DND-41 (cell line): ENCODE data around the gene CMSS1.

ENCODE experiments used
- ATAC-seq: fragments of 200-7000 bp; cut with Tn5 transposase; 3 replicates; pipeline ENCODE4 v1.9.1; 2021; ENCODE audit warnings: low read depth; ENCODE audit not compliant: insufficient read depth
- DNase-seq: peaks from one replicate; pipeline ENCODE4 v3.0.0-alpha.2; 2020
- H2AFZ ChIP-seq: 2 replicates; pipeline ENCODE4 v1.6.0; 2012; ENCODE audit warnings: low read depth, low read length
- H3K27ac ChIP-seq: 2 replicates; pipeline ENCODE4 v1.5.1; 2012; ENCODE audit warnings: low read length, inconsistent platforms
- H3K27me3 ChIP-seq: fragments of 200-600 bp; sonication (generic); 2 replicates; pipeline ENCODE4 v1.6.0; 2012; ENCODE audit warnings: low read length, mild to moderate bottlenecking, inconsistent platforms; ENCODE audit not compliant: insufficient read depth, poor library complexity
- H3K36me3 ChIP-seq: 2 replicates; pipeline ENCODE4 v1.5.1; 2012; ENCODE audit warnings: low read length, inconsistent platforms; ENCODE audit not compliant: insufficient read depth
- H3K4me1 ChIP-seq: 2 replicates; pipeline ENCODE4 v1.5.1; 2012; ENCODE audit warnings: mild to moderate bottlenecking, low read length; ENCODE audit not compliant: insufficient read depth
- H3K4me2 ChIP-seq: 2 replicates; pipeline ENCODE4 v1.6.0; 2012; ENCODE audit warnings: mild to moderate bottlenecking, moderate library complexity, low read length, inconsistent platforms; ENCODE audit not compliant: insufficient read depth
- H3K4me3 ChIP-seq, 2 experiments: fragments of 200-600 bp in 1 of 2; shearing (Covaris generic) in 1 of 2; 2 replicates each; pipeline ENCODE4 v1.5.1; 2012 to 2016; ENCODE audit warnings: inconsistent platforms in 2 of 2, low read length in 2 of 2, mild to moderate bottlenecking in 2 of 2, low read depth in 1 of 2, moderate library complexity in 1 of 2
- H3K79me2 ChIP-seq: 2 replicates; pipeline ENCODE4 v1.6.0; 2012; ENCODE audit warnings: low read length, inconsistent platforms; ENCODE audit not compliant: insufficient read depth
- H3K9ac ChIP-seq: 2 replicates; pipeline ENCODE4 v1.6.0; 2012; ENCODE audit warnings: low read depth, mild to moderate bottlenecking, inconsistent platforms, low read length, moderate library complexity
- H3K9me3 ChIP-seq: 2 replicates; pipeline ENCODE4 v1.5.1; 2012; ENCODE audit warnings: low read length, moderate library complexity, mild to moderate bottlenecking, inconsistent platforms; ENCODE audit not compliant: insufficient read depth, severe bottlenecking
- H4K20me1 ChIP-seq: 2 replicates; pipeline ENCODE4 v1.6.0; 2012; ENCODE audit warnings: low read length; ENCODE audit not compliant: insufficient read depth
- CTCF ChIP-seq: IDR thresholded peaks from 2 replicates; pipeline ENCODE4 v1.5.1; 2012; ENCODE audit warnings: borderline replicate concordance, low read length, moderate library complexity, mild to moderate bottlenecking; ENCODE audit not compliant: poor library complexity, severe bottlenecking; ENCODE audit errors: extremely low read depth
- EZH2 ChIP-seq: IDR thresholded peaks from 3 replicates; pipeline ENCODE4 v1.6.1; 2012; ENCODE audit warnings: borderline replicate concordance, low read depth, mild to moderate bottlenecking, moderate library complexity, low read length, inconsistent platforms; ENCODE audit not compliant: severe bottlenecking

The CMSS1 gene

GRCh38 chr3:99875581-99875928 lies 57.9 kb downstream of the CMSS1 start:
- Histone ChIP-seq H3K79me2 (no peaks in the 10 kb centered on the region), H3K9ac (no peak overlapping the region)

GRCh38 chr3:99875929-99876841 lies 58.5 kb downstream of the CMSS1 start:
- H3K27me3 ChIP-seq: no peaks in the 10 kb centered on the region
- H3K79me2 ChIP-seq: no peaks in the 10 kb centered on the region
- H4K20me1 ChIP-seq: peaks cover 4% of the 10 kb centered on the region; the same call in 1 of the 2 replicates
- H3K27ac ChIP-seq: no peak overlapping the region
- H3K9me3 ChIP-seq: no peaks in the 10 kb centered on the region
- no peak overlapping the region for H3K4me2 ChIP-seq
- no peak overlapping the region for H2AFZ ChIP-seq
- no peak for DNase-seq
- no peak overlapping the region for H3K4me3 ChIP-seq
- TF ChIP-seq EZH2 (no peak), CTCF (no peak)
- H3K4me1 ChIP-seq: no peaks in the 10 kb centered on the region
- H3K9ac ChIP-seq: no peak overlapping the region
- ATAC-seq: no peak
- H3K36me3 ChIP-seq: no peaks in the 10 kb centered on the region

More at GRCh38 chr3:99875581-99875928, 57.9 kb downstream of the CMSS1 start:
- Histone ChIP-seq H3K4me1 (no peaks in the 10 kb centered on the region), H3K27ac (no peak overlapping the region), H3K27me3 (no peaks in the 10 kb centered on the region), H3K4me2 (no peak overlapping the region), H4K20me1 (peaks cover 9% of the 10 kb centered on the region; the same call in 1 of the 2 replicates), H3K36me3 (no peaks in the 10 kb centered on the region), H3K9me3 (no peaks in the 10 kb centered on the region), H3K4me3 (no peak overlapping the region), H2AFZ (no peak overlapping the region)
- ATAC-seq (no peak), DNase-seq (no peak)
- TF ChIP-seq EZH2: no peak
- TF ChIP-seq CTCF: no peak

GRCh38 chr3:99877031-99877579 lies 59.4 kb downstream of the CMSS1 start:
- H3K36me3 ChIP-seq: no peaks in the 10 kb centered on the region
- peaks cover 4% of the 10 kb centered on the region; the same call in 1 of the 2 replicates for H4K20me1 ChIP-seq
- H3K9me3 ChIP-seq: no peaks in the 10 kb centered on the region
- no peak for DNase-seq
- no peaks in the 10 kb centered on the region for H3K79me2 ChIP-seq
- H3K4me1 ChIP-seq: no peaks in the 10 kb centered on the region
- H3K4me2 ChIP-seq: no peak overlapping the region
- no peak overlapping the region for H2AFZ ChIP-seq
- no peak for ATAC-seq
- no peak overlapping the region for H3K4me3 ChIP-seq
- no peak for TF ChIP-seq EZH2
- no peak for TF ChIP-seq CTCF
- H3K9ac ChIP-seq: no peak overlapping the region
- H3K27ac ChIP-seq: no peak overlapping the region
- no peaks in the 10 kb centered on the region for H3K27me3 ChIP-seq
